DMS 273 (cell line): Measurements from ENCODE around the gene RASA2.

ENCODE experiments used
- DNase-seq: peaks from one replicate; lab custom pipeline; 2025; ENCODE audit not compliant: unreplicated experiment; lab: John Stamatoyannopoulos, UW

Gene RASA2

GRCh38 chr3:141661229-141662196, 174.7 kb downstream of the RASA2 start:
- no peak for DNase-seq

- DNase-seq, result no peak
These were observed 177.2 kb downstream of the RASA2 start for GRCh38 chr3:141663993-141664392.
